ENCODE results near the gene RAB7B. TPM values are rescaled to one million over a fixed set of nuclear protein-coding genes. Genes with fewer than 3 reads are reported as not detected.

The RAB7B gene
- total RNA-seq, 2 experiments from 2014 or later: not detected

GRCh38 chr1:206015071-206015470 lies 11.9 kb upstream of the RAB7B start:
- Histone ChIP-seq H4K20me1 (ENCODE audit: insufficient read depth, low read length) (no peaks in the 10 kb centered on the region), H3K9me3 (ENCODE audit: low read length) (no peaks in the 10 kb centered on the region), H3K4me2 (ENCODE audit: low read length) (no peak overlapping the region), H3K36me3 (ENCODE audit: insufficient read depth, low read length) (no peaks in the 10 kb centered on the region), H3K79me2 (ENCODE audit: insufficient read depth, low read depth, low read length) (no peaks in the 10 kb centered on the region), H3K4me3 (ENCODE audit: low read depth, low read length, poor library complexity, severe bottlenecking) (no peak overlapping the region), H3K9me2 (ENCODE audit: insufficient read depth, low read length) (no peaks in the 10 kb centered on the region), H3K27ac (ENCODE audit: low read depth, low read length, poor library complexity, severe bottlenecking) (no peak overlapping the region), H3K4me1 (ENCODE audit: insufficient read depth, low read length, poor library complexity, severe bottlenecking) (peaks cover 19% of the 10 kb centered on the region), H2AFZ (ENCODE audit: low read length) (no peak overlapping the region)
- BruUV-seq (replicated peaks): no TSS peak
- POLR2A ChIA-PET: interaction anchor here (1.1 to 2.1 kb wide), 2 partner anchors 16 to 42 kb away, joined by 3 to 6 read pairs; no protein-coding TSS in a partner anchor
- TF ChIP-seq EZH2phosphoT487 (IDR thresholded peaks at IDR 0.05; ENCODE audit: borderline replicate concordance, low read depth, low read length) (no peak), CTCF (conservative IDR thresholded peaks at IDR 0.05; ENCODE audit: low read length) (no peak)
- no peak for DNase-seq (ENCODE audit: low spot score)
- CTCF ChIA-PET (ENCODE audit: unreplicated experiment): no interaction called here
- intact Hi-C loops (cut with micrococcal nuclease; ENCODE audit: unreplicated experiment): no loop called here

- Histone ChIP-seq H3K9me3 (ENCODE audit: low read length) (no peaks in the 10 kb centered on the region), H3K4me1 (ENCODE audit: insufficient read depth, low read length, poor library complexity, severe bottlenecking) (peaks cover 19% of the 10 kb centered on the region), H3K4me2 (ENCODE audit: low read length) (no peak overlapping the region), H3K9me2 (ENCODE audit: insufficient read depth, low read length) (no peaks in the 10 kb centered on the region), H3K4me3 (ENCODE audit: low read depth, low read length, poor library complexity, severe bottlenecking) (no peak overlapping the region), H3K36me3 (ENCODE audit: insufficient read depth, low read length) (no peaks in the 10 kb centered on the region), H3K27ac (ENCODE audit: low read depth, low read length, poor library complexity, severe bottlenecking) (no peak overlapping the region), H3K79me2 (ENCODE audit: insufficient read depth, low read depth, low read length) (no peaks in the 10 kb centered on the region), H4K20me1 (ENCODE audit: insufficient read depth, low read length) (no peaks in the 10 kb centered on the region), H2AFZ (ENCODE audit: low read length) (no peak overlapping the region)
- TF ChIP-seq CTCF (conservative IDR thresholded peaks at IDR 0.05; ENCODE audit: low read length) (no peak), EZH2phosphoT487 (IDR thresholded peaks at IDR 0.05; ENCODE audit: borderline replicate concordance, low read depth, low read length) (no peak)
- POLR2A ChIA-PET: no interaction called here
- intact Hi-C loops (cut with micrococcal nuclease; ENCODE audit: unreplicated experiment): no loop called here
- BruUV-seq (replicated peaks): no TSS peak
- CTCF ChIA-PET (ENCODE audit: unreplicated experiment): no interaction called here
- no peak for DNase-seq (ENCODE audit: low spot score)
Measured at GRCh38 chr1:206014601-206015000, 11.4 kb upstream of the RAB7B start.

GRCh38 chr1:206013026-206013795 lies 10.0 kb upstream of the RAB7B start:
- intact Hi-C loops (cut with micrococcal nuclease; ENCODE audit: unreplicated experiment): no loop called here
- CTCF ChIA-PET (ENCODE audit: unreplicated experiment): no interaction called here

More at GRCh38 chr1:206013026-206013795, 10.0 kb upstream of the RAB7B start:
- Histone ChIP-seq H3K9me3 (ENCODE audit: low read length) (no peaks in the 10 kb centered on the region), H3K9me2 (ENCODE audit: insufficient read depth, low read length) (no peaks in the 10 kb centered on the region), H3K27ac (ENCODE audit: low read depth, low read length, poor library complexity, severe bottlenecking) (no peak overlapping the region), H3K4me2 (ENCODE audit: low read length) (no peak overlapping the region), H3K4me3 (ENCODE audit: low read depth, low read length, poor library complexity, severe bottlenecking) (no peak overlapping the region), H3K4me1 (ENCODE audit: insufficient read depth, low read length, poor library complexity, severe bottlenecking) (peaks cover 19% of the 10 kb centered on the region), H3K79me2 (ENCODE audit: insufficient read depth, low read depth, low read length) (no peaks in the 10 kb centered on the region), H4K20me1 (ENCODE audit: insufficient read depth, low read length) (no peaks in the 10 kb centered on the region), H2AFZ (ENCODE audit: low read length) (peak overlapping the region; percentile 94; the same call in 1 of the 2 replicates), H3K36me3 (ENCODE audit: insufficient read depth, low read length) (no peaks in the 10 kb centered on the region)
- POLR2A ChIA-PET: interaction anchor here (0.6 to 1.0 kb wide), 3 partner anchors 13 to 41 kb away, joined by 3 to 4 read pairs (median 3); no protein-coding TSS in a partner anchor
- TF ChIP-seq CTCF (conservative IDR thresholded peaks at IDR 0.05; ENCODE audit: low read length) (no peak), EZH2phosphoT487 (IDR thresholded peaks at IDR 0.05; ENCODE audit: borderline replicate concordance, low read depth, low read length) (no peak)
- no TSS peak for BruUV-seq (replicated peaks)
- DNase-seq (ENCODE audit: low spot score): no peak
